Muscle layer of colon (tissue), 2 donors: ENCODE data around the gene PLD1.

Experiments
- H3K27ac ChIP-seq: one replicate; pipeline ENCODE4 v1.7.0; 2013; ENCODE audit warnings: low read depth, mild to moderate bottlenecking, low read length, moderate library complexity
- H3K27me3 ChIP-seq, 2 donors: one replicate each; pipeline ENCODE4 v1.7.0; 2013; ENCODE audit warnings: low read length in 2 of 2, mild to moderate bottlenecking in 2 of 2; ENCODE audit not compliant: insufficient read depth in 2 of 2, control insufficient read depth in 1 of 2
- H3K36me3 ChIP-seq: one replicate; pipeline ENCODE4 v1.7.0; 2013; ENCODE audit warnings: mild to moderate bottlenecking, low read length; ENCODE audit not compliant: insufficient read depth
- H3K4me1 ChIP-seq: one replicate; pipeline ENCODE4 v1.7.0; 2013; ENCODE audit warnings: mild to moderate bottlenecking, low read length; ENCODE audit not compliant: insufficient read depth
- H3K4me3 ChIP-seq, 2 donors: one replicate each; pipeline ENCODE4 v1.7.0; 2013; ENCODE audit warnings: low read length in 2 of 2, low read depth in 1 of 2, mild to moderate bottlenecking in 1 of 2, moderate library complexity in 1 of 2
- H3K9ac ChIP-seq: one replicate; pipeline ENCODE4 v1.7.0; 2013; ENCODE audit warnings: low read length
- H3K9me3 ChIP-seq: one replicate; pipeline ENCODE4 v1.7.0; 2013; ENCODE audit warnings: mild to moderate bottlenecking, low read length
- donor health status: abdominal sarcoma.
- donor health status: Adenocarcinoma of cecum.

The PLD1 gene

GRCh38 chr3:171614318-171614921 lies 195.9 kb downstream of the PLD1 start:
- no peak overlapping the region for H3K27ac ChIP-seq
- H3K4me1 ChIP-seq = no peaks in the 10 kb centered on the region

GRCh38 chr3:171607452-171607851 lies 202.8 kb downstream of the PLD1 start:
- Histone ChIP-seq H3K9me3 (no peaks in the 10 kb centered on the region), H3K4me1 (no peaks in the 10 kb centered on the region), H3K9ac (no peak overlapping the region), H3K27me3 (no peaks in the 10 kb centered on the region), H3K4me3 (no peak overlapping the region), H3K36me3 (peaks cover 5% of the 10 kb centered on the region), H3K27ac (no peak overlapping the region)

More at GRCh38 chr3:171614318-171614921, 195.9 kb downstream of the PLD1 start:
- Histone ChIP-seq H3K27me3 (no peaks in the 10 kb centered on the region), H3K9ac (no peak overlapping the region), H3K36me3 (no peaks in the 10 kb centered on the region), H3K4me3 (no peak overlapping the region), H3K9me3 (no peaks in the 10 kb centered on the region)

- no peak overlapping the region for H3K9ac ChIP-seq
- no peaks in the 10 kb centered on the region for H3K4me1 ChIP-seq
- peaks cover 5% of the 10 kb centered on the region for H3K36me3 ChIP-seq
- H3K27me3 ChIP-seq = no peaks in the 10 kb centered on the region
- H3K9me3 ChIP-seq = no peaks in the 10 kb centered on the region
- H3K4me3 ChIP-seq = no peak overlapping the region
- H3K27ac ChIP-seq = no peak overlapping the region
Observed at GRCh38 chr3:171606151-171606751, 204.0 kb downstream of the PLD1 start.

GRCh38 chr3:171604370-171604769 lies 205.9 kb downstream of the PLD1 start:
- Histone ChIP-seq H3K9me3 (no peaks in the 10 kb centered on the region), H3K4me1 (no peaks in the 10 kb centered on the region), H3K27me3 (no peaks in the 10 kb centered on the region), H3K9ac (no peak overlapping the region), H3K36me3 (peaks cover 5% of the 10 kb centered on the region), H3K27ac (no peak overlapping the region), H3K4me3 (no peak overlapping the region)

- Histone ChIP-seq H3K27me3 (no peaks in the 10 kb centered on the region), H3K4me1 (no peaks in the 10 kb centered on the region), H3K36me3 (peaks cover 5% of the 10 kb centered on the region), H3K9me3 (no peaks in the 10 kb centered on the region), H3K9ac (no peak overlapping the region), H3K4me3 (no peak overlapping the region), H3K27ac (no peak overlapping the region)
Observed at GRCh38 chr3:171602072-171602471, 208.2 kb downstream of the PLD1 start.

GRCh38 chr3:171600030-171600429 lies 210.3 kb downstream of the PLD1 start:
- H3K27me3 ChIP-seq = no peaks in the 10 kb centered on the region
- peaks cover 4% of the 10 kb centered on the region for H3K36me3 ChIP-seq
- H3K9me3 ChIP-seq = no peaks in the 10 kb centered on the region
- no peak overlapping the region for H3K9ac ChIP-seq
- H3K4me3 ChIP-seq = no peak overlapping the region
- H3K4me1 ChIP-seq = no peaks in the 10 kb centered on the region
- H3K27ac ChIP-seq = no peak overlapping the region

- H3K27me3 ChIP-seq = no peaks in the 10 kb centered on the region
- no peak overlapping the region for H3K4me3 ChIP-seq
- H3K36me3 ChIP-seq = no peaks in the 10 kb centered on the region
- no peaks in the 10 kb centered on the region for H3K4me1 ChIP-seq
- no peaks in the 10 kb centered on the region for H3K9me3 ChIP-seq
- no peak overlapping the region for H3K9ac ChIP-seq
- H3K27ac ChIP-seq = no peak overlapping the region
Observed at GRCh38 chr3:171598990-171599389, 211.3 kb downstream of the PLD1 start.

- H3K9me3 ChIP-seq = no peaks in the 10 kb centered on the region
- H3K4me3 ChIP-seq = no peak overlapping the region
Observed at GRCh38 chr3:171592786-171593185, 217.5 kb downstream of the PLD1 start.

GRCh38 chr3:171591070-171591469 lies 219.2 kb downstream of the PLD1 start:
- Histone ChIP-seq H3K4me3 (no peak overlapping the region), H3K9me3 (no peaks in the 10 kb centered on the region), H3K27ac (no peak overlapping the region), H3K4me1 (no peaks in the 10 kb centered on the region), H3K9ac (no peak overlapping the region), H3K27me3 (no peaks in the 10 kb centered on the region), H3K36me3 (no peaks in the 10 kb centered on the region)

More at GRCh38 chr3:171592786-171593185, 217.5 kb downstream of the PLD1 start:
- Histone ChIP-seq H3K27me3 (no peaks in the 10 kb centered on the region), H3K36me3 (no peaks in the 10 kb centered on the region), H3K9ac (no peak overlapping the region), H3K27ac (no peak overlapping the region), H3K4me1 (no peaks in the 10 kb centered on the region)

GRCh38 chr3:171586274-171586673 lies 224.0 kb downstream of the PLD1 start:
- Histone ChIP-seq H3K4me1 (no peaks in the 10 kb centered on the region), H3K9ac (no peak overlapping the region), H3K36me3 (no peaks in the 10 kb centered on the region), H3K4me3 (no peak overlapping the region), H3K9me3 (no peaks in the 10 kb centered on the region), H3K27ac (no peak overlapping the region), H3K27me3 (no peaks in the 10 kb centered on the region)

GRCh38 chr3:171585039-171585438 lies 225.2 kb downstream of the PLD1 start:
- Histone ChIP-seq H3K27me3 (no peaks in the 10 kb centered on the region), H3K36me3 (no peaks in the 10 kb centered on the region), H3K4me1 (no peaks in the 10 kb centered on the region), H3K9ac (no peak overlapping the region), H3K9me3 (no peaks in the 10 kb centered on the region), H3K27ac (no peak overlapping the region), H3K4me3 (no peak overlapping the region)

GRCh38 chr3:171584100-171584499 lies 226.2 kb downstream of the PLD1 start:
- Histone ChIP-seq H3K9me3 (no peaks in the 10 kb centered on the region), H3K4me1 (no peaks in the 10 kb centered on the region), H3K4me3 (no peak overlapping the region), H3K27ac (no peak overlapping the region), H3K36me3 (no peaks in the 10 kb centered on the region), H3K9ac (no peak overlapping the region), H3K27me3 (no peaks in the 10 kb centered on the region)
